ENCODE results near the gene DCTN5.

- TF ChIP-seq TAF1 (IDR thresholded peaks at IDR 0.05; ENCODE audit: borderline replicate concordance, insufficient read depth, low read length) = no peak
- no peak for TF ChIP-seq POLR2AphosphoS5 (IDR thresholded peaks at IDR 0.05; ENCODE audit: low read depth, low read length)
- no peak for TF ChIP-seq FOXP2 (optimal IDR thresholded peaks at IDR 0.05; ENCODE audit: borderline replicate concordance, extremely low read depth, extremely low read length, insufficient read depth)
- TF ChIP-seq SIN3A (IDR thresholded peaks at IDR 0.05; ENCODE audit: borderline replicate concordance, insufficient read depth, low read length) = no peak
- TF ChIP-seq REST (IDR thresholded peaks at IDR 0.05; ENCODE audit: insufficient read depth in 1 of 2, low read depth in 2 of 2, low read length in 2 of 2) = no peak
These were observed 68.3 kb downstream of the DCTN5 start for GRCh38 chr16:23709536-23709935.

All from PFSK-1 (cell line).